Measurements from ENCODE around the gene TM6SF1.
"Not testable (repeated sequence)": the region's sequence is repeated elsewhere in the genome, so short reads cannot be mapped to it uniquely, and the experiment has no call there.

TM6SF1 gene

GRCh38 chr15:83115831-83116565 lies 8.6 kb downstream of the TM6SF1 start:
- DNase-seq (ENCODE audit: low read depth) = no peak

DNA sequence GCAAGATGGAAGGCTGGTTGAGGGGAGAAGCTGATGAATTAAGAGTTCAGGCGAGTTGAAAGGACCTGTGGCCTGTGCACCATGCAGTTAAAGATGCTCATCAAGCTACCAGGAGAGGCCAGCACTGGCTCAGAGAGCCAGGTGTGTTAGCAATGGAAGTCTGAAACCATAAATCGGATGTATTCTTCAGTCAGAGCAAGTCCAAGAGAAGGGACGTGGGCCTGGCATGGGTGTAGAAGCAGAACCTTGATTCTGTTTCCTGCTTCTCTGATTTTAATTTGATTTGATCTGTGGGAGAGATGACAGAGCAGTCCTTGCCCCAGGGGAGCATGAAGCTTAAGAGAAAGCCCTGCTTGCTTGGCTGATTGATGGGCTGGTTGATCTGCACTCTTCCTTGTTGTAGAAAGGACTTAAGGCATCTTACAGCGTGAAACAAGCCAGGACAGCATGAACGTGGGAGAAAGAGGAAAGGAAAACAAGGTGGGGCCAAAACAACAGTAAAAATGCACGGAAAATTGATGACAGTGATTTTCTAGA lies 10.9 kb downstream of the TM6SF1 start:
- DNase-seq (ENCODE audit: low read depth) = no peak

DNA sequence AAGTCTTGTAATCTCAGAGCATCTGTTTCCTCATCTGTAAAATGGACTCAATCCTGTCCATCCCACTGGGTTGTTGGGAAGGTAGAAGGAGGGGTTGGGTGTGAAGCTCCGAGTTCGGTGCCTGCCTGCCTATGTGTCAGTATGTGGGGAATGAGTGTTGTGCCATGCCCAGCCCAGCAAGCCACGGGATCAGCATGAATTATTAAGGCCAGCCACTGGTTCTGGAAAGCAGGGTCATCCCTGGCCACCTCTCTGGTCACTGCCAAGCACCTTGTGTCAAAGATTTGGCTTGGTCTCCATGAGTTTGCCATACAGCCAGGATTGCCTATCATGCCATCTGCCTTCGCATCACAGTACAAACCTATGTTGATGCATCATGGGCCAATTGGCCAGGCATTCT lies 11.5 kb downstream of the TM6SF1 start:
- no peak for DNase-seq (ENCODE audit: low read depth)

- no peak for DNase-seq (ENCODE audit: low read depth)
Measured at GRCh38 chr15:83119968-83120581, 12.6 kb downstream of the TM6SF1 start.

- DNase-seq (ENCODE audit: low read depth) = no peak
Measured at GRCh38 chr15:83123529-83123928, 16.1 kb downstream of the TM6SF1 start.

GRCh38 chr15:83127547-83128150 lies 20.2 kb downstream of the TM6SF1 start:
- DNase-seq (ENCODE audit: low read depth) = no peak

DNA sequence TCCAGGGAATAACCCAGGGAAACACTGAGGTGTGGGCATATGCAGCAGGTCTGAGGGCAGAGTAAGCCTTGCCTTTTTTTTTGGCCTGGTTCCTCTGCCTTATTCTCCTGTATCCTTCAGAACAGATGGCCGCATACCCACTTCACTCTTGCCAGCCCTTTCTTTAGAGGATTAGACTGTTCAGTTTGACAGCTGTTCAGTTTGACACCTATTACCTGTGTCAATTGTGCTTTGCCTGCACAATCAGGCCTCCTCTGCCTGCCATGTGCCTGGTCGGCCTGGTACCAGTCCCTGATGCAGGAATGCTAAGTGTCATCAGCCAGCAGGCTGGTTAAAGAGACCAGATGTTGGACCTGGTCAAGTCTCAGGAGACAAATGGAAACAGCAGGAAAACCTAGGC lies 22.3 kb downstream of the TM6SF1 start:
- no peak for DNase-seq (ENCODE audit: low read depth)

- DNase-seq (ENCODE audit: low read depth) = no peak
Measured at GRCh38 chr15:83132861-83133523, 25.5 kb downstream of the TM6SF1 start.

DNA sequence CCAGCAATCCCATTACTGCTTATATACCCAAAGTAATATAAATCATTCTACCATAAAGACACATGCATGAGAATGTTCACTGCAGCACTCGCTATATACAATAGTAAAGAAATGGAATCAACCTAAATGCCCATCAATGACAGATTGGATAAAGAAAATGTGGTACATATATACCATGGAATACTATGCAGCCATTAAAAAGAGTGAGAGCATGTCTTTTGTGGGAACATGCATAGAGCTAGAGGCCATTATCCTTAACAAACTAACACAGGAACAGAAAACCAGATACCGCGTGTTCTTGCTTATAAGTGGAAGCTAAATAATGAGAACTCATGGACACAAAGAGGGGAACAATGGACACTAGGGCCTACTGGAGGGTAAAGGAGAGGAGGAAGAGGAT lies 34.7 kb downstream of the TM6SF1 start:
- not testable (repeated sequence) for DNase-seq (ENCODE audit: low read depth)

DNA sequence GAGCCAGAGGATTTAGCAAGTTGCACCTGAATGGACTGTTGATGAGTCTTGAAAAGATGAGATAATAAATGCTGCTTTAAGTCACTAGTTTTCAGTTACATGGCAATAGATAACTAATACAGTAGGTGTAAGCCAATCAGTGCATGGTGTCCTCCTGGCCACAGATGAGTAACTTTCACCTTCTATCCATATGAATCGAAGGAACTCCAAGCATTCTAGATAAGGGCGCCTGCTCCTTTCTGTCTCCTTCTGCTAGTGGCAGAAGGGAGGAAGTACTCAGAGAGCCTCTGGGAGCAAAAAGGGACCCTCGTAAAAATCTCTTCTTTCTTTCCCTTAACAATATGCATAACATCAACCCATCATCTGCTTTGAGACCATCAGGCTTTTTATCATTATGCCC lies 37.3 kb downstream of the TM6SF1 start:
- DNase-seq (ENCODE audit: low read depth) = no peak

GRCh38 chr15:83153288-83153687 lies 45.8 kb downstream of the TM6SF1 start:
- DNase-seq (ENCODE audit: low read depth) = peak; percentile 3

GRCh38 chr15:83155942-83156341 lies 48.5 kb downstream of the TM6SF1 start:
- DNase-seq (ENCODE audit: low read depth) = no peak

DNA sequence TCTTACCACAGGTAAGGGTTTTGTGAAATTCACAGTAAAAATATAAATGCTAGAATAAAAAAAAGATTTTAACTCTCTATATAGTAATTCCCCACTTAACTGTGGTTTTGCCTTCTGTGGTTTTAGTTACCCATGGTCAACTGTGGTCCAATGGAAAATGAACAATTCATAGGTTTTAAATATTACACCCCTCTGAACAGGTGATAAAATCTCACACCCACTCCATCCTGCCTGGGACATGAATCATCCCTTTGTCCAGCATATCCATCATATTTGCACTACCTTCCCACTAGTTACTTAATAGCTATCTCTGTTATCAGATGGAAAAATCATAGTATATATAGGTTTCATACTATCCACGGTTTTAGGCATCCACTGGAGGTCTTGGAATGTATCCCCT lies 50.9 kb downstream of the TM6SF1 start:
- no peak for DNase-seq (ENCODE audit: low read depth)

DNA sequence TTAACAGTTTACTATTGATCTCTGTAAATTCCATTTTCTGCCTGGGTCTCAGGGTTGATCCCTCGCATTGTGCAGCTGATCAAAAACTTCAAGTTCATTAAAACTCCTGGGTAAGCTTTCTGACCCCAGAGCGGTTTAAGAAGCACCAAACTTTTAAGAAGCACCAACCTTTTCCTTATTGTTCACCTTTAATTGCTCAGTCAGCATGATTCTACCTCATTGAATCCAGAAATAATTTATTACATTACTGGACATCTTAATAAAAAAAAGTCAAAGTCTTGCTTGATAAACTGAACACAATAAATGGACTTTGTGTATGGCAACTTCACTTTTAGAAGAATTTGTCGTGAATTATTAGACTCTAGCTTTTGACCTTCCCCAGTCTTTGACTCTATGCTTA lies 53.3 kb downstream of the TM6SF1 start:
- no peak for DNase-seq (ENCODE audit: low read depth)

DNA sequence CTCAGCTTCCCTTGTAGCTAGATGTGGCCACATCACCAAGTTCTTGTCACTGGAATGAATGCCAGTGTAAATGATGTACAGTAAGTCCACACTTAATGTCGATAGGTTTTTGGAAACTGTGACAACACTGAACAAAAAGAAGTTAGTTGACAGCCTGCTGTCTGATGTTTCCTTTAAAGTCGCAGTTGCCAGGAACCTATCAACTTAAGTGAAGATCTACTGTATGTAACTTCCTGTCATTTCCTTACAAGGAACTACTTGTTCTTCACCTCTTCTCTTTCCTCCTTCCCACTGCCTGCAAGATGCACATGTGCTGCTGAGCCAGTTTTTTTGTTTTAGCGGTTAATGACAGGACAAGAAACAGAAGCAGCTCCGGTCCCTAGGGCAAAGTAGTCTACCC lies 55.6 kb downstream of the TM6SF1 start:
- DNase-seq (ENCODE audit: low read depth) = no peak

- DNase-seq (ENCODE audit: low read depth) = no peak
Measured at GRCh38 chr15:83164111-83164770, 56.8 kb downstream of the TM6SF1 start.

- no peak for DNase-seq (ENCODE audit: low read depth)
Measured at GRCh38 chr15:83164771-83165404, 57.4 kb downstream of the TM6SF1 start.

DNA sequence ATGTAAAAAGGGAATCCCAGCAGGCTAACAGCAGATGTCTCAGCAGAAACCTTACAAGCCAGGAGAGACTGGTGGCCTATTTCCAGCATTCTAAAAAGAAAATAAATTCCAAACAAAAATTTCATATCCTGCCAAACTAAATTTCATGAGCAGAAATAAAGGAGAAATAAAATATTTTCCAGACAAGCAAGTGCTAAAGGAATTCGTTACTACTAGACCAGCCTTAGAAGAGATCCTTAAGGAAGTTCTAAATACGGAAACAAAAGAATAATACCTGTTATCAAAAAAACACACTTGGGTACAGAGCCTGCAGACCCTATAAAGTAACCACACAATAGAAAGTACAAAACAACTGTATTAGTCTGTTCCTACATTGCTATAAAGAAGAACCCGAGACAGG lies 58.8 kb downstream of the TM6SF1 start:
- no peak for DNase-seq (ENCODE audit: low read depth)

DNA sequence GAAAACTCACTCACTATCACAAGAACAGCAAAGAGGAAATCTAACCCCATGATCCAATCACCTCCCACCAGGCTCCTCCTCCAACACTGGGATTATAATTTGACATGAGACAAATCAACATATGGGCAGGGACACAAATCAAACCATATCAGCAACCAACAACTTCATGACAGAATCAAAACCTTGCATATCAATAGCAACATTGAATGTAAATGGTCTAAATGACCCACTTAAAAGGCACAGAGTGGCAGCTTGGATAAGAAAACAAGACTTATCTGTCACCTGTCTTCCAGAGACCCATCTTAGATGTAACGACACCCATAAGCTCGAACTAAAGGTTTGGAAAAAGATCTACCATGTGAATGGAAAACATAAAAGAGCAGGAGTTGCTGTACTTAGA lies 59.4 kb downstream of the TM6SF1 start:
- DNase-seq (ENCODE audit: low read depth) = no peak

DNA sequence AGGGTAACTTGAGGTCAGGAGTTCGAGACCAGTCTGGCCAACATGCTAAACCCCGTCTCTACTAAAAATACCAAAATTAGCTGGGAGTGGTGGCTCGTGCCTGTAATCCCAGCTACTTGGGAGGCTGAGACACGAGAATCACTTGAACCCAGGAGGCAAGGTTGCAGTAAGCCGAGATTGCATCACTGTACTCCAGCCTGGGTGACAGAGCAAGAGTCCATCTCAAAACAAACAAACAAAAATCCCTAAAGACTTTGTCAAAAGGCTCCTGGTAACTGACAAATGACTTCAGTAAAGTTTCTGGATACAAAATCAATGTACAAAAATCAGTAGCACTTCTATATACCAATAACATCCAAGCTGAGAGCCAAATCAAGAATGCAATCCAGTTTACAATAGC lies 62.1 kb downstream of the TM6SF1 start:
- not testable (repeated sequence) for DNase-seq (ENCODE audit: low read depth)

DNA sequence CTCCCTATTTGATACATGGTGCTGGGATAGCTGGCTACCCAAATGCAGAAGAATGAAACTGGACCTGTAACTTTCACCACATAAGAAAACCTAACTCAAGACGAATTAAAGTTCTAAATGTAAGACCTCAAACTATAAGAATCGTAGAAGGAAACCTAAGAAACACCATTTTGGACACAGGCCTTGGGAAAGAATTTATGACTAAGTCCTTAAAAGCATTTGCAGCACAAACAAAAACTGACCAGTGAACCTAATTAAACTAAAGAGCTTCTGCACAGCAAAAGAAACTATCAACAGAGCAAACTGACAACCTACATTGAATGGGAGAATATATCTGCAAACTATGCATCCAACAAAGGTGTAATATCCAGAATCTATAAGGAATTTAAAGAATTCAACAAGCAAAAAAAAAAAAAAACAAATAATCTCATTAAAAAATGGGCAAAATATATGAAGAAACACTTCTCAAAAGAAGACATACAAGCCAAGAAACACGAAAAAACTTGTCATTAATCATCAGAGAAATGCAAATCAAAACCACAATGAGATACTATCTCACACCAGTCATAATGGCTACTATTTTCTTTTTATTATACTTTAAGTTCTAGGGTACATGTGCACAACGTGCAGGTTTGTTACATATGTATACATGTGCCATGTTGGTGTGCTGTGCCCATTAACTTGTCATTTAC lies 63.2 kb downstream of the TM6SF1 start:
- peak; percentile 3 for DNase-seq (ENCODE audit: low read depth)

Data from stromal cell of bone marrow (primary cell).